Effector CD8-positive, alpha-beta T cell (primary cell): ENCODE measurements around the gene ZBTB7C.

Experiments
- DNase-seq: peaks from one replicate; lab custom pipeline; 2025; lab: John Stamatoyannopoulos, UW

Gene ZBTB7C

GRCh38 chr18:48216639-48217257 lies 192.4 kb downstream of the ZBTB7C start:
- no peak for DNase-seq

DNA sequence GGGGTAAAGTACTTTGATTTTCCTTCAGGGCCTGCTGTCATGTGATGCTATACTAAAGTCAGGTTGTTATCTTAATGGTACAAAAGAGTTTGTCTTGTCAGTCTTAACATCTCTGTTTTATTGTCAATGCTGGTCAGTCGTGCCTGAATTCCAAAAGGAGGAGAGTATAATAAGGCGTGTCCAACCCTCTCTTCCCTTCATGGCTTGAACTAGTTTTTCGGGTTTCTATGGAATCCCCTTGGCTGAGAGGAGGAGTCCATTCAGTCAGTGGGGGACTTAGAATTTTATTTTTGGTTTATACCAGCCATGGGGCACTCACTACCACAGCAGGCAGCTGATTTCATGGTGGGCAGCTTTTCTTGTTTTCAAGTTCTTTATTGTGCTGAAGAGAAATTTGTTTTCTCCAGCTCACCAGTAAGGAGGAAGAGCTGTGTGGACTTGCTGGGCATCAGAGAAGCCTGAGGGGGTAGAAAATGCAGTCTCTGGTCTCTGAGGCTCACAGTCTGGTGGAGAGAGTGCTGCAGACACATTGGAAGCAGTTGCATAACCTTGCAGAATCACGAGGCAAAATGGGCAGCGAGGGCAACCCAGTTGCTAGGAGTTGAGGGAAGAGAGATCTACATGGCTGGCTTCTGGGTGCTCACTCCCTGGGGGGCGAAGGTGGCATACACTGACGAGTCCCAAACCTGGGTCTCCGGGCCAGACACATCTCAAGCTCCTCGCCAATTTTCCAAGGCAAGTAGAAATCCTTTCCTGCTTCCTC lies 193.1 kb downstream of the ZBTB7C start:
- DNase-seq = no peak

DNA sequence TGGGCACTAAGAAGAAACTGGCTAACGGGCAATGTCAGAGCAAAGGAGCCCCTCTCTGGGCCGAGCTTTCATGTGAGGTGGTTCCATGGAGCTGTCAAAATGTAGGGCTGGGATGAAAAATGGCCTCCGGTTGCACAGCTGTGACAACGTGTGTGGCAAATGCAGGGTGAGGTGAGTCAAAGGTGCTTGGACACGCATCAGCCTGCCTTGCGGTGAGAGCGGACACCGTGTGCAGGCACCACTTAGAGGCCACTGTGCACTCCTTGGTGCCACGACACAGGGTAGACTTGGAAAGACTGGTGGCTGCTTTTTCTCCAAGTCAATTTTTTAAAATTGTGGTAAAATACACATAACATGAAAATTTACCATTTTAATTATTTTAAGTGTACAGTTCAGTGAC lies 195.4 kb downstream of the ZBTB7C start:
- DNase-seq = no peak

DNA sequence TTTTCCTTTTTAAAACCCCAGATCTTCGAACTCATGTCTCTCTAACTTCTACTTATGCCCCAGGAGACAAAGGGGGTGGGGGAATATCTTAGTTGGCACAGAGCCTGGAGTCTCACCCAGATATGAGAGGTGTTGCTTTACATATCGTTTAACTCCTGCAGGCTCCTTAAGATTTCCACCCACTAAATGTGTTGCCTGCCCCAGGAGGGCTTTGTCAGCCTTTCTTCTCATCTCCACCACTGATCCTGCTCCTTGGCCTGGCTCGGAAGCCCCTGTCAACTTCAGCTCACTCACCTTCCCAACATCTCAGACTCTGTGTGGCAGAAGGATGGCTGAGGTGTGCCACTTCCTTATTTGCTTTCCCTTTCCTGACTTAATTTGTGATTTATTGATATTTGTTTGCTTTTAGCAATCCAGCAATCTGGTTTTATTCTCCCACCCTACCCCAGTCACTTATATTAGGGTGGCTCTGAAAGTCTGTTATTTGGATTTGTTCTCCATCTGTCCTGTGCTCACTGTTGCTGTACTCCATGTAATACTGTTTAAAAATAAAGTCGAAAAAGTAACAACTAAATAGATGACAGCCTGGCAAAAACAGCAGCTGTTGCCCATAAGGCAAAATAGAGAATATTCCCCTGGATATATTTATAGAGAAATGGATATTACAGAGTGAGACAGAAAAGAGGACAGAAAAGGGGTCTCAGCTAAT lies 200.6 kb downstream of the ZBTB7C start:
- no peak for DNase-seq

- DNase-seq = no peak
Measured at GRCh38 chr18:48207733-48208132, 201.4 kb downstream of the ZBTB7C start.

DNA sequence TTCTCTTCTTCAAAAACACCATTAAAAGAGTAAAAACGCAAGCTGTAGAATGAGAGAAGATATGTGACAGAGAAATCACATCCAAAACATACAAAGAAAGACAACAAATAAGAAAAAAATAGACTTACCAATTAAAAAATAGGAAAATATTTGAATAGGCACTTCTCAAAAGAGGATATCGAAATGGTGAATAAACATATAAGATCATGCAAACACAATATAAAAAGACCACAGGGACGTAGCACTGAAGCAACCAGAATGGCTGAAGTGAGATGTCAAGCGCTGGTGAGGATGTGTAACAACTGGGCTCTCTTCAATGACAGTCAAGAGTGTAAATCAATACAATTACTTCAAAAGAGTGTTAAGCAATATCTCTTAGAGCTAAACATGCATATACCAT lies 202.3 kb downstream of the ZBTB7C start:
- DNase-seq = no peak

- DNase-seq = no peak
Measured at GRCh38 chr18:48203961-48204666, 205.1 kb downstream of the ZBTB7C start.

- DNase-seq = no peak
Measured at GRCh38 chr18:48203288-48203945, 205.8 kb downstream of the ZBTB7C start.

DNA sequence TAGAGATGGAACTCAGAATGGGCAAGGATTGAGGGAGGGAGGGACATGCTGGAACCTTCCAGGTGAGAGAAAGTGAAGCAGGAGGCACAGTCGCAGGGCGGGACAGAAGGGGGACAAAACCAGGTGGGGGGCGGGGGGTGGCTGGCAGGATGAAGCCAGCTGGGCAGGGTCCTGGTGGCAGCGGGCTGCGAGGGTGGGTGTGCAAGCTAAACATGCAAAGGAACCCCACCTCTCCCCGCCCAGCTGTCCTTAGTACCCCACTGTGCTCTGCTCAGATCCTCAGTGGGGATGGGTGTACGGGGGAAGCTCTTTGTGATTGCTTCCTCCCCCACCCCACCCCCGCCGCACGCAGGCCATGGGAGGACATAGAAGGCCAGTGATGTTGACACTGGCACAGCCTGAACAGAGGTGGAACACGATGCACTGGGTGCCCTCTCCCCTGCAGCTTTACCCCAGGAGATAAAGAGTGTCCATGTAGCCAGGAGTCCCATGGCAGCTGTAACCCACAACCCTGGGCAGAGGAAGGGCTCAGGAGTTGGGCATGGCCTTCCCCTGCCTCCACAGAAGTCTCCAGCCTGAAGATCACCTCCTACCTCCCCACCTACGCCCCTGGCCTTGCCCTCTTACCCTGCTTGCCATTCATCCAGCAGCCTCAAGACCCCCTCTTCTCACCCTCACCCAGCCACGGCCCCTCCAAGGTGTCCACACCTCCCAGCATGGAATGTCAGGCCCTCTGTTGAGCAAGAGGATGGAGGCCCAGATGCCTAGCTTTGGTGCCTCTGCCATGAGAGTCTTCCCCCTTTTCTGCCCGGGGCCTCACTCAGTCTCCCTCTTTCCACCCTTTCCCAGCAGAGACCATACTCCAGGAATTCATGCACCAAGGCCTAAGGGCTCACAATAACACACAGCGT lies 206.6 kb downstream of the ZBTB7C start:
- no peak for DNase-seq

GRCh38 chr18:48202006-48202348 lies 207.2 kb downstream of the ZBTB7C start:
- no peak for DNase-seq

DNA sequence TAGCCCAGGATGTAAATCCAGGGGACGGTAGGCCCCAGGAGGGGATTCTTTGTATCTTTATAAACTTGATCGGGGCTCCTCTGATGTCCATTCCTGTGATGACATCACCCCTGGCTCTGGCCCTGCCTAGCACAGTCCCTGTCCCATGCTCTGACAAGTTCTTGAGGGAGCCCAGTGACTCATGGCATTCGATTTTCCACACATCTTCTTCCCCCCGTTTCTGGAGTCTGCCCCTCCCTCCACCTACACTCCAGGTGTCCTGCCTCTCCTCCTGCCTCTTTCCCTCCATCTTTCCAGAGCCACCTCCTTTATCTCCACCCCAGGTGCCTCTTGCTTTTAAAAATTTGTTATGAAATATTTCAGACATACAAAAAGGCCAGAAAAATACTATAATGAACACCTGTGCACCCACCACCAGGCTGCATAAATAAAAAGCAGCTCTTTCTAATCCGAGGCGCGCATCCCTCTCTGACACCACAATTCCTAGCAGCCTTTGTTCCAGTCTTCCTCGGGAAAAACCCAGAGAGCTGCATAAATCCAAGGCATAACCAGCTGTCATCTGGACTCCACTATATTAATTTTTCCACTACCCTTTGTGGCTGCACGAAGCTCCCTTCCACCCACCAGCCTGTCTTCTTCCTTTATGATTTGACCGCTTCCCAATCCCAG lies 207.7 kb downstream of the ZBTB7C start:
- no peak for DNase-seq

DNA sequence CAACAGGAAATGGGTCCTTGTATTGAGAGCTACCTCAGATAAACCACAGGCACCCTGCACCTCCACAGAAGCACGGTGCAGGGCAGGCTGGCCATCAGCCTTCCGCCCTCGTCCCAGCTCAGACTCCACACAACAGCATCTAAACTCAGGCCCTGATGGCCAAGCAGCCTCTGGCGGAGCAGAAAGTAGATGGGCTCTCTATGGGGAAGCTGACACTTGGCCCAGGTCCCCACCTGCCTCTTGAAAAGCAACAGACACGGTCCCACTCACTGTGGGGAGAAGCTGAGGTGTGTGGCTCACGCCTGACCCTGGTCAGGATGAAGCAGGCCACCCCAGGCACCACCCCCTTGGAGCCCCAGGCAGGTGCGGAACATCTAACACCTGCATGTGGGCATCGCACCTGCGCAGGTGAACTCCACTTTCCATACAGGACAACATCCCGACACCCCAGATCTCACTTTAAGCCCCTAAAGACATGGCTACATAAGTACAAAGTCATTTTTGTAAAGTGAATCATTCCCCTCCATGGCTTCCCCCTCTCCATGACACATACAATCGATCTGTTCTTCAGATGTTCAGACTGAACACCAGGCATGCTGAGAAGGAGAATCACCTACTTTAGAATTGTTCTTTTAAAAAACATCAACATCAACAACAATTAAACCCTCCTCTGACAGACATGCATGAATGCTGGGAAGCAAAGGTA lies 208.4 kb downstream of the ZBTB7C start:
- DNase-seq = no peak

- no peak for DNase-seq
Measured at GRCh38 chr18:48199399-48199798, 209.8 kb downstream of the ZBTB7C start.

GRCh38 chr18:48197819-48198218 lies 211.4 kb downstream of the ZBTB7C start:
- no peak for DNase-seq

GRCh38 chr18:48195787-48196186 lies 213.4 kb downstream of the ZBTB7C start:
- DNase-seq = no peak

DNA sequence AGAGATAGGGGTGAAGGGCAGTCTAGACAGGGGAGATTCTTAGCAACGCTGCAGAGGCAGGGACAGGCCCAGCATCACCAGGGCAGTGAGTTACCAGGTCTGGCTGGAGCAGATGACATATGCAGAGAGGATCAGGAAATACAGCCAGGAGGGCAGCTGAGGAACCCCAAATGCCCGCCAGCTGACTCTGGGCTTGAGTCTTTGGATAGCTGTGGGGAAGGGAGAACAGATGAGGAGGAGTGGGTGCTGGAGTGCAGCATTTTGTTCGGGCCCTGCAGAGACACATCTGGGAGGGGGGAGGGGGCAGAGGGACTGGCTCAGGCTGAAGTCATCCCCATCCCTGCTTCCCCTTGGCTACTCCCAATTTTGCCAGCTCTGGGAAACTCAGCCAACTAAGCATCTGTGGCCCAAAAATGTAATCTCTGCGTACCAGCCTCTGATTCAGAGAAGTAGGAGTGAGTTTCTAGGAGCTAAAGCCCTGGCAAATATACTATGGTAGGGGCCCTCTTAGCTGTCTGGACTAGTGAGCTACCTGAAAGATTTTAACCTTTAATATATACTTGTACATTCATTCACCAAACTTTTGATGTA lies 214.5 kb downstream of the ZBTB7C start:
- DNase-seq = no peak

DNA sequence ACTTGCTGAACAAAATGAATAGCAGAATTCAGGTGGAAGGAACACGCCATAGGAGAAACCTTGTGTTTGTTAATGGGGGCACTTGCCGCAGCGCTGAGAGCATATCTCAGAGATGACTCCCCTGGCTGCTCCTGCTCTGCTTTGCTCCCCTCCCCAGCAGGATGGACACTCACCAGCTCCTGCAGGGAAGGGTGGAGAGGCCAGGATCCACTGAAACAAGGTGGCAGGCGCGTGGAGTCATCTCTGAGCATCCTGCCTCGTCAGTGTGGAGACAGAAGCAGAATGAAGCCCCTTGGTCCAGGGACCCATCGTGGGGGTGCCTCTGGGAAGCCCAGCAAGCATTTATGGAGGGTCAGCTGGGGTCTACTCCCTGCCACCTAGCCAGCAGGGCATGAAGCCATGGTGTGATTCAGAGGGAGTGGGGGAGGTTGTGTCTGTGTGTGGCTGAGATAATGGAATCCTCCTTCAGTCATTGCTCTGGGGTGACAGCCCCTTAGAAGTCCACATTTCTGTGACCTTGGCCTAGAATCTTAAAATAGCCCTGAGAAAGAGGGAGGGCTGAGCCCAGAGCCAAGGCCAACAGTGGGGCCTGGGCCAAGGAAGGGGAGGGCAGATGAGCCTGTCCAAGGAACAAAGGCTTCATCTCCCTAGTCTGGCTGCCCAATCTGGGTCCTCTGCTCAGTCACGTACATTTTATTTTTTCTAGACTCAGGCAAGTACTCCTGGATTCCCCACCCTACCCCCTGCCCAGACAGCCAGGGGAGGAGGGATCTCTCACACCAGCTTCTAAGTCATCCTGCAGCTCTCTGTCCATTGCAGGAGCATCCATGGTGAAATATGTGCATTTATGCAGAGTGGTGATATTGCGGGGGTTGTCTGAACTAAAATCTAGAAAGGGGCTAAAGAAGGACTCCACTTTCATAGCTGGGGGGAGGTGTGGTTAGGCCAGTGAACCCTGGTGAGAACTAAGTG lies 215.4 kb downstream of the ZBTB7C start:
- DNase-seq = no peak

- DNase-seq = no peak
Measured at GRCh38 chr18:48192542-48192941, 216.6 kb downstream of the ZBTB7C start.
